Mesodermal cell (in vitro differentiated cells): Measurements from ENCODE around the gene DSTYK.

Source experiments
- H3K27ac ChIP-seq: 2 replicates; pipeline ENCODE4 v1.7.0; 2013; ENCODE audit warnings: mild to moderate bottlenecking, low read depth, low read length, moderate library complexity; ENCODE audit not compliant: severe bottlenecking
- H3K36me3 ChIP-seq: 2 replicates; pipeline ENCODE4 v1.7.1; 2013; ENCODE audit warnings: mild to moderate bottlenecking, low read length, moderate library complexity; ENCODE audit not compliant: control insufficient read depth, insufficient read depth
- H3K4me1 ChIP-seq: one replicate; pipeline ENCODE4 v1.7.1; 2013; ENCODE audit warnings: mild to moderate bottlenecking, low read length; ENCODE audit not compliant: insufficient read depth, control insufficient read depth, poor library complexity, severe bottlenecking
- H3K4me3 ChIP-seq: 2 replicates; pipeline ENCODE4 v1.7.0; 2013; ENCODE audit warnings: low read length, control low read depth, mild to moderate bottlenecking; ENCODE audit not compliant: insufficient read depth, poor library complexity, severe bottlenecking; ENCODE audit errors: extremely low read depth
- H3K9me3 ChIP-seq: 2 replicates; pipeline ENCODE4 v1.7.1; 2013; ENCODE audit warnings: mild to moderate bottlenecking, low read length, moderate library complexity; ENCODE audit not compliant: control insufficient read depth
- WGBS, 2 experiments: methylation state at CpG; one replicate each; pipeline ENCODE4 v1.1.5; 2013; ENCODE audit warnings: missing lambda C conversion rate in 2 of 2; ENCODE audit not compliant: insufficient coverage in 2 of 2; 5-methylcytosine and 5-hydroxymethylcytosine counted together

DSTYK gene

GRCh38 chr1:205127646-205128045 is 83.9 kb downstream of the DSTYK start:
- Histone ChIP-seq H3K36me3 (no peaks in the 10 kb centered on the region), H3K4me3 (no peak overlapping the region), H3K9me3 (no peaks in the 10 kb centered on the region), H3K4me1 (no peaks in the 10 kb centered on the region), H3K27ac (no peak overlapping the region)
- 83 to 100% methylated on average over 1 to 2 of the region's 3 CpGs for WGBS, 2 experiments

DNA sequence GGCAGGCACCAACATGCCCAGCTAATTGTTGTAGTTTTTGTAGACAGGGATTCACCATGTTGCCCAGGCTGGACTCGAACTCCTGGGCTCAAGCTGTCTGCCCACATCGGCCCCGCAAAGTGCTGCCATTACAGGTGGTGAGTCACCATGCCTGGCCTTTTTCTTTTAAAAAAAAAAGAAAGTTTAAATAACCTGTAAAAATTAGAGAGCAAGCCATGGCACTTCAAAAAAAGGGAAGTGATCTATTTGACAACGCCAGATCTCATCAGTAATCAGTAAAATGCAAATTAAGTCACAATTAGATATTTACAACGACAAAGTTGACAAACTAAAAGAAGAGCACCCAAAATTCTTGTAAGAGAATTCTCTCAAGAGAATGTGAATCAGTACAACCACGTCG is 86.8 kb downstream of the DSTYK start:
- Histone ChIP-seq H3K36me3 (no peaks in the 10 kb centered on the region), H3K4me1 (peaks cover 4% of the 10 kb centered on the region), H3K9me3 (no peaks in the 10 kb centered on the region), H3K27ac (no peak overlapping the region), H3K4me3 (no peak overlapping the region)
- 86 to 97% methylated on average over 1 to 3 of the region's 7 CpGs for WGBS, 2 experiments

- H3K4me3 ChIP-seq = peak overlapping the region; percentile 98
- H3K27ac ChIP-seq = peak overlapping the region; percentile 99
- peaks cover 19% of the 10 kb centered on the region for H3K36me3 ChIP-seq
- H3K4me1 ChIP-seq = peaks cover 4% of the 10 kb centered on the region
- no peaks in the 10 kb centered on the region for H3K9me3 ChIP-seq
- 80 to 86% methylated on average over 1 to 5 of the region's 9 CpGs for WGBS, 2 experiments
Observed at GRCh38 chr1:205122489-205122882, 89.0 kb downstream of the DSTYK start.

GRCh38 chr1:205121660-205122488 is 89.6 kb downstream of the DSTYK start, which contains the start of gene RBBP5:
Gene RBBP5 (minus strand): TSS chr1:205121978. CDS start chr1:205121873, 105 bp downstream.
- Histone ChIP-seq H3K27ac (peak within 1 kb of the TSS; percentile 99), H3K9me3 (no peaks in the 10 kb centered on the region), H3K4me1 (peaks cover 4% of the 10 kb centered on the region), H3K4me3 (peak within 1 kb of the TSS; percentile 98), H3K36me3 (peaks cover 19% of the 10 kb centered on the region)
- WGBS, 2 experiments = 0% methylated on average over 39 to 40 of the region's 46 CpGs

- 89 to 90% methylated on average over 1 to 2 of the region's 2 CpGs for WGBS, 2 experiments
- Histone ChIP-seq H3K9me3 (no peaks in the 10 kb centered on the region), H3K36me3 (peaks cover 37% of the 10 kb centered on the region), H3K4me3 (no peak overlapping the region), H3K27ac (no peak overlapping the region), H3K4me1 (peaks cover 4% of the 10 kb centered on the region)
Observed at GRCh38 chr1:205118752-205119151, 92.8 kb downstream of the DSTYK start.

- peaks cover 50% of the 10 kb centered on the region for H3K36me3 ChIP-seq
- no peaks in the 10 kb centered on the region for H3K9me3 ChIP-seq
- H3K4me3 ChIP-seq = no peak overlapping the region
- no peak overlapping the region for H3K27ac ChIP-seq
- H3K4me1 ChIP-seq = no peaks in the 10 kb centered on the region
Observed at GRCh38 chr1:205111354-205111753, 100.1 kb downstream of the DSTYK start.

GRCh38 chr1:205109711-205110110 is 101.8 kb downstream of the DSTYK start:
- Histone ChIP-seq H3K27ac (no peak overlapping the region), H3K4me3 (no peak overlapping the region), H3K36me3 (peaks cover 55% of the 10 kb centered on the region), H3K9me3 (no peaks in the 10 kb centered on the region), H3K4me1 (no peaks in the 10 kb centered on the region)
- WGBS, 2 experiments = 96 to 100% methylated on average over 4 to 5 of the region's 5 CpGs

- H3K36me3 ChIP-seq = peaks cover 55% of the 10 kb centered on the region
- WGBS, 2 experiments = no CpG with 5 or more reads among the region's 1 CpG
- no peak overlapping the region for H3K27ac ChIP-seq
- no peaks in the 10 kb centered on the region for H3K4me1 ChIP-seq
- H3K4me3 ChIP-seq = no peak overlapping the region
- no peaks in the 10 kb centered on the region for H3K9me3 ChIP-seq
Observed at GRCh38 chr1:205109269-205109668, 102.2 kb downstream of the DSTYK start.

DNA sequence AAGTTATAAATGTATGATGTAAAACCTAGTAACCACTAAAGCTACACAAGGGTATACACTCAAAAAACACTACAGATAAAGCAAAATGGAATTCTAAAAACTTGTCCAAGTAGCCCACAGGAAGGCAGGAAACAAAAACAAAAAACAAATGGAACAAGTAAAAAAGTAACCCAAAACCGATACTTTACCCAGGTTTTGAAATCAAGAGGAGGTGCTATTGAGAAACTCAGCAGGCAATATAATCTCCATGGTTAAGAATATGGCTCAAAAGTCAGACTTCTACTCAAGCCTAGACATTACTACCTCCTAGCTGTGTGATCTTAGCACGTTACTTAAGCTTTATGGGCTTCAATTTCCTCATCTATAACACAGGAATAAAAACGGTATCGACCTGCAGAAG is 103.0 kb downstream of the DSTYK start:
- Histone ChIP-seq H3K9me3 (no peaks in the 10 kb centered on the region), H3K36me3 (peaks cover 58% of the 10 kb centered on the region), H3K4me1 (no peaks in the 10 kb centered on the region), H3K27ac (no peak overlapping the region), H3K4me3 (no peak overlapping the region)
- WGBS, 2 experiments = 100% methylated on average over 1 to 2 of the region's 4 CpGs

DNA sequence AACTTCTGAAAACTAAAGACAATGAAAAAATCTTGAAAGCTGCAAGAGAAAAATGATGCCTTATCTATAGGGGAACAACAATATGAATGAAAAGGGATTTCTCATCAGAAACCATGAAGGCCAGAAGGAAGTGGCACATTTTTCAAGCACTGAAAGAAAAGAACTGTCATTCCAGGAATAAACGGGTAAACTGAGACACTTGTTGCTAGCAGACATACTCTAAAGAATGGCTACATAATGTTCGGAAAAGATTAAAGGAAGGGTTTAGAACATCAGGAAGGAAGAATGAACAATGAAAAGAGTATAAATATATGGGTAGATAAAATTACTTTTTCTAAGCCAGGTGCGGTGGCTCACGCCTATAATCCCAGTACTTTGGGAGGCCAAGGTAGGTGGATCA is 104.2 kb downstream of the DSTYK start:
- Histone ChIP-seq H3K4me1 (no peaks in the 10 kb centered on the region), H3K27ac (no peak overlapping the region), H3K36me3 (peaks cover 57% of the 10 kb centered on the region), H3K4me3 (no peak overlapping the region), H3K9me3 (no peaks in the 10 kb centered on the region)
- WGBS, 2 experiments = 92 to 96% methylated on average over 4 of the region's 4 CpGs

DNA sequence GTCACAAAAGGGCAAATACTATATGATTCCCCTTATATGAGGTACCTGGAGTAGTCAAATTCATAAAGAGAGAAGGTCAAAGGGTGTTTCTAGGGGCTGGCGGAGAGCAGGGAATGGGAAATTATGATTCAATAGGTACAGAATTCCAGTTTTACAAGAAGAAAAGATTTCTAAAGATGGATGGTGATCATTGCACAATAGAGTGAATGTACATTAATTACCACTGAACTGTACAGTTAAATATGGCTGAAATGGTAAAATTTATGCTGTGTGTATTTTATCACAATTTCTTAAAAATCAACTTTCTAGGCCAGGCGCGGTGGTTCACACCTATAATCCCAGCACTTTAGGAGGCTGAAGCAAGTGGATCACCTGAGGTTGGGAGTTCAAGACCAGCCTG is 109.1 kb downstream of the DSTYK start:
- H3K4me3 ChIP-seq = no peak overlapping the region
- H3K36me3 ChIP-seq = peaks cover 86% of the 10 kb centered on the region
- WGBS, 2 experiments = 100% methylated on average over 1 of the region's 3 CpGs; no CpG with 5 or more reads in 1 of the 2 experiments

More for the DNA sequence above, 109.1 kb downstream of the DSTYK start:
- Histone ChIP-seq H3K27ac (no peak overlapping the region), H3K4me1 (no peaks in the 10 kb centered on the region), H3K9me3 (no peaks in the 10 kb centered on the region)
